GM12878 (cell line): ENCODE data around the gene EYA2. TPM values are rescaled to one million over a fixed set of nuclear protein-coding genes. Genes with fewer than 3 reads are reported as not detected.

ENCODE experiments used
- BRCA1 ChIP-seq: IDR thresholded peaks from 2 replicates; pipeline ENCODE4 v1.6.1; 2011; ENCODE audit warnings: low read depth, low read length, improper control_type of control experiment
- CHD2 ChIP-seq: IDR thresholded peaks from 2 replicates; pipeline ENCODE4 v1.6.1; 2011; ENCODE audit warnings: low read depth, low read length, improper control_type of control experiment, borderline replicate concordance
- DPF2 ChIP-seq: fragments of 450-650 bp; IDR thresholded peaks from 2 replicates; pipeline ENCODE4 v1.6.1; 2017; ENCODE audit warnings: mild to moderate bottlenecking
- EGR1 ChIP-seq, 2 experiments: IDR thresholded peaks; 1 replicate in 1 of 2; 2 replicates in 1 of 2; pipeline ENCODE4 v1.6.1; 2011 to 2012; ENCODE audit warnings: low read depth in 2 of 2, low read length in 2 of 2, borderline replicate concordance in 1 of 2, mild to moderate bottlenecking in 1 of 2, moderate library complexity in 1 of 2
- HDAC2 ChIP-seq: fragments of 200-600 bp; sonication (generic); IDR thresholded peaks from 2 replicates; pipeline ENCODE4 v1.6.1; 2017
- HDAC6 ChIP-seq: fragments of 200-600 bp; sonication (generic); IDR thresholded peaks from one replicate; pipeline ENCODE4 v1.8.0; 2017; ENCODE audit warnings: antibody characterized with exemption; ENCODE audit not compliant: unreplicated experiment
- JUND ChIP-seq: IDR thresholded peaks from 2 replicates; pipeline ENCODE4 v1.6.1; 2012; ENCODE audit warnings: low read depth, mild to moderate bottlenecking, low read length, improper control_type of control experiment, moderate library complexity
- MEF2A ChIP-seq: IDR thresholded peaks from 2 replicates; pipeline ENCODE4 v1.6.1; 2011; ENCODE audit warnings: low read depth, mild to moderate bottlenecking, low read length, moderate library complexity; ENCODE audit not compliant: insufficient read depth
- MTA3 ChIP-seq: IDR thresholded peaks from 2 replicates; pipeline ENCODE4 v1.6.1; 2012; ENCODE audit warnings: low read length, inconsistent platforms, borderline replicate concordance
- RUNX3 ChIP-seq: IDR thresholded peaks from 2 replicates; pipeline ENCODE4 v1.6.1; 2012; ENCODE audit warnings: low read length, inconsistent platforms
- SKIL ChIP-seq: fragments of 450-650 bp; IDR thresholded peaks from 2 replicates; pipeline ENCODE4 v1.6.1; 2017; ENCODE audit warnings: mild to moderate bottlenecking, low read depth, inconsistent platforms; ENCODE audit not compliant: poor library complexity, severe bottlenecking
- SMARCA5 ChIP-seq: fragments of 450-650 bp; IDR thresholded peaks from 2 replicates; pipeline ENCODE4 v1.6.1; 2017; ENCODE audit warnings: mild to moderate bottlenecking
- SMC3 ChIP-seq: IDR thresholded peaks from 2 replicates; pipeline ENCODE4 v1.6.1; 2011; ENCODE audit warnings: low read length, improper control_type of control experiment, borderline replicate concordance
- polyA plus RNA-seq, 11 experiments: library from polyadenylated mRNA; depleted of rRNA in 4 of 11; unstranded in 6 of 11; stranded (reverse) in 5 of 11; fragments of >200 nt; fragmentation: Nextera tagmentation in 4 of 11; fragmentation: Illumina TruSeq in 1 of 11; extraction: Ambion mirVana in 4 of 11; extraction: Trizol in 1 of 11; gene quantifications; 1 replicate in 1 of 11; 2 replicates in 10 of 11; pipeline versions ENCODE4 v1.2.1 to v1.2.3, GENCODE V29; 2011 to 2016; ENCODE audit warnings: inconsistent platforms in 2 of 11, missing spikeins in 2 of 11, low read depth in 1 of 11
- total RNA-seq, 4 experiments: library from RNA; depleted of rRNA in 3 of 4; stranded (reverse); fragments of >200 nt in 3 of 4; fragmentation: Illumina TruSeq in 1 of 4; extraction: Trizol in 1 of 4; gene quantifications; 2 replicates each; pipeline versions ENCODE4 v1.2.1 to v1.2.3, GENCODE V29; 2013 to 2021
- TF ChIP-seq, protein P1 (sequence below): fragments of 450-650 bp; IDR thresholded peaks from 2 replicates; pipeline ENCODE4 v1.6.1; 2017; ENCODE audit warnings: borderline replicate concordance

The EYA2 gene
- total and polyA plus RNA-seq, 10 of the 15 experiments (the other 5 are each of a cell fraction or from before 2014, with no cell fraction given), result 0.20 TPM; not detected in 9

DNA sequence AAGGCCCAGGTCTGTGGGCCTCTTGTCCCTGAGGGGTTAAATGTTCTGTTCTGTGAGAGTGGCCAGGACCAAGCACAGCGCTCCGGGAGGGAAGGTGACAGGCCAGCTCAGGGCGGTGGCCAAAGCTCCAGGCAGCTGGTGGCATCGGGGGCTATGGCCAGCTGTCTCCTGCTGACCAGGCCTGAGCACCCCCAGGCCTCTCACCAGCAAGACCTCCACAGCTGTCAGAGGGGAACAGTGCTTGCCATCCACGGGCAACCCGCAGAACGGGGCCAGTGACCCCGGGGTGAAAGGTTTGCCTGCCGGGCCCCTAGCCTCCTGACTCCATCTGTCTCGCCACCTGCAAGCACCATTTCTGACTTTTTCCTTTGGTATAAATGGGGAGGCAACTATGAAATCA is 46.0 kb downstream of the EYA2 start (continued):
- TF ChIP-seq RUNX3 (no peak), EGR1 (IDR thresholded peaks at IDR 0.05; ENCODE audit: borderline replicate concordance in 1 of 2, low read depth in 2 of 2, low read length in 2 of 2) (no peak), BRCA1 (no peak), HDAC6 (no peak), SMARCA5 (no peak), MTA3 (no peak), JUND (no peak), CHD2 (no peak), SKIL (no peak), DPF2 (no peak), MEF2A (no peak), HDAC2 (no peak), SMC3 (no peak)
- TF ChIP-seq, protein P1, sequence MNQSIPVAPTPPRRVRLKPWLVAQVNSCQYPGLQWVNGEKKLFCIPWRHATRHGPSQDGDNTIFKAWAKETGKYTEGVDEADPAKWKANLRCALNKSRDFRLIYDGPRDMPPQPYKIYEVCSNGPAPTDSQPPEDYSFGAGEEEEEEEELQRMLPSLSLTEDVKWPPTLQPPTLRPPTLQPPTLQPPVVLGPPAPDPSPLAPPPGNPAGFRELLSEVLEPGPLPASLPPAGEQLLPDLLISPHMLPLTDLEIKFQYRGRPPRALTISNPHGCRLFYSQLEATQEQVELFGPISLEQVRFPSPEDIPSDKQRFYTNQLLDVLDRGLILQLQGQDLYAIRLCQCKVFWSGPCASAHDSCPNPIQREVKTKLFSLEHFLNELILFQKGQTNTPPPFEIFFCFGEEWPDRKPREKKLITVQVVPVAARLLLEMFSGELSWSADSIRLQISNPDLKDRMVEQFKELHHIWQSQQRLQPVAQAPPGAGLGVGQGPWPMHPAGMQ, result no peak
- TF ChIP-seq, all 136 proteins: peak for 0
